ENCODE results near the gene RBP2.

The RBP2 gene

DNA sequence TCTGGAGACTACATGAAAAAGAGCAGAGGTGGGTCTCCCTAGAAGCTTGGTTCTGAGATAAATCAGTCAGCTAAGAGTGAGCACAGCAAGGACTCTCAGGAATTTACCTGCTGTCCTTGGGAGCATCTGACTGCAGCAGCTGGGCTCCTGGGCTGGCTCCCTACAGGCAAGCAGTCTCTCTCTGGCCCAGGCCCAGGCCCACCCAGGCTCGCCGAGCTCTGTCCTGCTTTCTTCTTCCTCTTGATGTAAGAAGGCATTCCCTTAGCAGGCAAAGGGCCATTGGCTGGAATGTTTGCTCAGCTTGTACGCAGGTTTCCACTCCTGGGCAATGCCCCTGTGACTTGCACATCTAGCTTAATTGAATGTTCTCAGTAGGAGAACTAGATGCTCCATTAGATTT, 4.3 kb upstream of the RBP2 start:
- no peak for DNase-seq

DNA sequence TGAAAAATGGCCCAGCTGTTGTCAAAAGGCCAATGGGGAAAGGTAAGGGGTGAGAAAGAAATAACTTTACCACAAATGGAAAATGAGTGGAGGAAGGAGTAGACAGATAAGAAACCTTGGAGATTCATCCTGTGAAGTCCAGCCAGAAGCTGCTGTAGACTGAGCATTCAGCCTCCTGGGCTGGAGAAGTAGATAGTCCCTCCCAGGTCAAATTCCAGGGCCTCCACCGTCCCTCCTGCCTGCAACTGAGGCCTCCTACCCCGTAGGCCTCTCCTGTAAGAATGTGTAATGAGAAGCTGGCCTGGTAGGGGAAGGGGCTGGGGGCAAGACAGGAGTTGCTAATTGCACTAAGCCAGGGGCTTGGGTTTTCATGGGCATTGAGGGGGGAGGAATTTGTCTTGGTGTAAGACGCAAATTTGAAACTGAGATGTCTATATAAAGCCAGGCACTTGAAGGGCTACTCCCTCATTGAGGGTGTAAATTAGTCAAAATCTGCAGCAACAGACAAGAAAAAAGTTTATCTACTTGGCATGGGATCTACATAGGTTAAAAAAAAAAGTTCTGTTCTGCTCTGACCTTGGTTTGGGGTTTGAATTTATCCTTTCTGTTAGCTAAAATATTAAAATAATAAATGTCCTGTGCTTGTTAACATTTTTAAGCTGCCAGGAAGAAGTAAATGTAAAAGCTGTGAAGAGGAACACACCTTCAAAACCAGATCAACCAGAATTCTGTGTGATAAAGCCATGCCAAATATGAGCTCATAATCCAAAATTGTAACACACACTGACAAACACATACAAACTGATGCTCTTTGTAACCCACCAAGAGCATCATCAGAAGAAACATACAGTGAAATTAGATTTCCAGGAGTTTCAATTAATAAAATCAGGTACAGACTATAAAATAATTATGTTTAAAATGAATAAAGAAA, 1.7 kb upstream of the RBP2 start:
- DNase-seq, result no peak

DNA sequence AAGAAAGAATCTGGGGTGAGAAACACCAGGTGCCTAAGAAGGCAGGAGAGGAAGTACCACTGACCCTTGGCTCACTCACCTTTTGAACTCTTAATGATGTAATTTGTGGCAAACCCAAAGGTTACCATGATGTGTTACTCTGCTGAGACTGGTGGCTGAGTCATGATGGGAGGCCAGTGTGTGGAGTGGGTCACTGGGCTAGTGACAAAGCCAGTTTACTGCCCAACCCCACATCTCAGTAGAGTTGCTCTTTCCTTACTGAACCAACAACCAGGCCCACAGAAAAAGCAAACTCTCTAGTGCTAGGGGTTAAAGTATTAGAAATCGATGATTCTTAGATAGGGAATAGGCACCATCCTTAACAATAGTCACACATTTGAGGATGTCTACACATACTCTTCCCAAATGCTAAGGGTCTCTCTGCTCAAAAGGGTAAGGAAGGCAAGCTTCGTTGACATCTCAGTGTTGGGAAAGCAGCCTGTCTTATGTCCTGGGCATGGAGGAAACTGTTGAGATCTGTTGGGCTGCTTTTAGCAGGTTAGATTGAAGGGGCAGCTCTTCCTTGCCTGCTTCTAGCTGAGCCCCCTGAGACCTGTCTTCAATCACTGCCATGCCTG, 3.1 kb downstream of the RBP2 start:
- DNase-seq, result no peak

DNA sequence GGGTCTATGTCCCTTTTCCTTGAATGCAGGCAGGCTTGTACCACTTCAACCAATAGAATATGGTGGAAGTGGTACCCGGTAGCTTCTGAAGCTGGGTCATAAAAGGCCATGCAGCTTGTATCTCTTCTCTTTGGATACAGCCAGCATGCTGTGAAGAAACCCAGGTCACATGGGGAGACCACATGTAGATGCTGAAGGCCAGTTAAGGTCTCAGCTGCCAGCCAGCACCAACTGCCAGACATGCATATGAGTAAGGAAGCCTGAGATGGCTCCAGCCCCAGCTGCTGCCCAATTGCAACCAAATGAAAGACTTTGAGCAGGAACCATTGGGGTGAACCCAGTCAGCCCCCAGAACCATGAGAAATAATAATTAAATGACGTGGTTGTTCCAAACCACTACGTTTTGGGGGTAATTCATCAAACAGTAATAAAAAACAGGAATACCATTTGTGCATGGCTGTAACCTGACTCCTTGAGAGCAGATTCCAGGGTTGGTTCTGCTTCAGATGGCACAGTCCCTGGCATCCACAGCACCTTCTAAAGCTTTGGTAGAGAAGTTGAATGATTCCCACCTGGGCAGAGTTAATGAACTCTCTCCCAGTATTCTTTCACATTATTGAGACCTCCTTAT, 3.8 kb downstream of the RBP2 start:
- DNase-seq, result no peak

DNA sequence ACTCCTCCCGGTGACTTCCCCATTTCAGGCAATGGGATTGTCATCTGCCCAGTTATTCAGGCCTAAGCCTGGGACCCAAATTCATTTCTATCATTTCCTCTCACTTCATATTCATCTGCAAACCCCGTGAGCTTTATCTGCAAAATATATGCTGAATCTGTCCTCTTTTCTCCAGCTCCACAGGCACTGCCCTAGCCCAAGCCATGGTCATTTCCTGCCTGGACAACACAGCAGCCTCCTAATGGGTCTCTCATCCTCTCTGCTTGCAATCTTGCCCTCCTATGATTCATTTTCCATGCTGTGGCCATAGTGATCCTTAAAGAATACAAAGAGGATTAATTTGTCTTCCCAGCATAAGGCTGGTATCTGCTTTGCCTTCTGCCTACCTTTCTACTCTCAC, 6.1 kb downstream of the RBP2 start:
- no peak for DNase-seq

DNA sequence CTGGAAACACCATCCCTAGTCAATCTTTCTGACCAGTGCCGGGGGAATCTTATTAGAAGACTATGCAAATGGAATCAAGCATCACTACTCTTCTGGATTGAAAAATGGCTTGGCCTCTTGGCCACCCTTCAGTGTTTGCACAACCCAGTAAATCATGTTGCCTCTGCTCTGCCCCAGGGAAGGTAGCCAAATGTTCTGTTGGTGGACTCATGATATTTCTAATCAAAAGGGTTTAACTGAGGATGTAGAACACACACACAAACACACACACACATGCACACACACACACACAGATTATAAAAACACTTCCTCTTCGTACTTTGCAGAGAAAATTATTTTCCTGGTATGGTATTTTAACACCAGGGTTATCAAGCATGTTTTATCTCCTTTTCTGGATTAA, 7.9 kb downstream of the RBP2 start:
- peak; percentile 67 for DNase-seq

DNA sequence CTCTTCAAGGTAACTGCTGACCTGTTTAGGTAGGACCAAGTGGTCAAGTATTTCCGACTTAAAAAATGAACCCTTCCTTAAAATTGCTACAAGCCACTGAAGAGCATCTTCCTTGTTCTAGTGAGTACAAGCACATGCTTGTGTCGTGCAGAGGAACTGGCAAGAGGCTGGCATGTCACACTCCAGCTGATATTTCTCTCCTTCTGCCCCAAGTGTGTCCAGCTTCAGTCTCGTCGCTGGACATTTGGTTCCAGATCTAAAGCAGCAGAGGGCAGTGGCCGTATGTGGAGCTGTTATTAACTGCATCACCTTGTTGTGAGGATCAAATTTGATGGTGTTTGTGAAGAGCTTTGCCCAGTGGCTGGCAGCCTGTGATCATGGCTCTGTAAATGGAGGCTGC, 10.0 kb downstream of the RBP2 start:
- no peak for DNase-seq

DNA sequence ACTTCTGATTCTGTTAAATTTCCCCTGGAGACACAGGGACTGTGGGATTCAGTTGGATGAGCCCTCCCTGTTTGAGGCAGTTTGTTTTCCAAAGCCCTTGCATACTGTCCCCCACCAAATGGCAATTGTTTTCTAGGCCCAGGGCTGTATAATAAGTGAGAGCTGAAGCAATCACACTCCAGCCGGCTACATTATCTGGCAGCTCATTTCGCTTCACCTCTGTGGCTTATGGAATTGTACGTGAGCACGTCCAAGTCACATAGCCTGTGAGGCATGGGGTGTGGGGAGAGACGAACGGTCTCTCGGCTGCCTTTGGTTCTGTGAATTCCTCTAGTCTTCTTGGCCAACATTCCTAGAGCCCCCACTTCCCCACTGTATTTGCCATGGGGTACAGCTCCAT, 10.7 kb downstream of the RBP2 start:
- DNase-seq, result no peak

DNA sequence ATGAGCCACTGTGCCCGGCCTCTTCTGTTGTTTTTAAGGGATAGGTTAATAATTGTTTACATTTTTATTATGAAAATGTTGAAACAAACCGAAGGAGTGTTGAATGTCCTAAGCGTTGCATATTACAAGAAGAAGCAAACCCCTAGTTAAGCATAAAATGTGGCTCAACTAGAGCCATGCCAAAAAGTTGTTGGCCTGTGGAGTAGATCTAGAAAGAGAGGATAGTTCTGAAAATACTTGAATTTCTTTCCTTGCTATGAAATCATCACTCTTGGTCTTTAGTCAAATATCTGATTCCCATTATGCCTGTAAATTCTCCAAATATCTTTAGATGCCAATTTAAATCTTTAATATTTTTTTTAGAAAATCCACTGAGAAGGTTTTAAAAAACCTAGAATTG, 12.8 kb downstream of the RBP2 start:
- DNase-seq, result no peak

DNA sequence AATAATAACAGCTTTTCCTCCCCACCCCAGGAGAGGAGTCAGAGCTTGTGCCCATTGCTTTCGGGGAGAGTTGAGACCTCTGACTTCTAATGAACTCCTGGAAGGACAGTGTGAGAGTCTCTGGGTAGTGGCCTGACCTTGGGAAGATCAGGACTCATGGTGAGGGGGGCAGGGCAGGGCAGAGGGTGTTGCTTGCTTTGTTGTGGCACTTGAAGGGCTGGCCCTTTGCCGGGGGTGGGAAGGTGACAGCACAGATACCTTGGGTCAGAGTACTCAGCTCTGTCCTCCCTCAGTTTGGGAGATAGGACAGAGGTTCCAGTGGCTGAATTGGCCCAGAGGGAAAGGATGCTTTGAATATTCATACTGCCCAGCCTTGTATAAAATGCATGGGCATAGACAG, 15.8 kb downstream of the RBP2 start:
- DNase-seq, result no peak

DNA sequence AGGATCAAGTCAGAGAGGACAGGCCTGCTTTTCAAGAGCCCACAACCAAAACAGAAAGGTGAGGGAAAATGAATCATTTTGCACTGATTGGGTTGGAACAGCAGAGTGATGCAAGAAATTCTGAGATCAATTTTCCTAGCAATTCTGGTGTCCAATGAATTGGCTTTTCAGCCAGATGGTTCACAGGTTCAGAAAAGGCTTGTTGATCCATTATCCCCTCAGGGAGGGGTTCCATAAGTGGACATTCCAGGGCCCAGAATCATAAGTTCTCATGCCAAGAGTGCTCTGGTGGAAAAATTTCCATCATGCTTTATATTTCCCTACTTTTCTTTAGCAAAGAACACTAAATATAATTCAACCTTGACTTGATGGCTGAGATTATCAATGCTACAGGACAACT, 16.2 kb downstream of the RBP2 start:
- no peak for DNase-seq

DNA sequence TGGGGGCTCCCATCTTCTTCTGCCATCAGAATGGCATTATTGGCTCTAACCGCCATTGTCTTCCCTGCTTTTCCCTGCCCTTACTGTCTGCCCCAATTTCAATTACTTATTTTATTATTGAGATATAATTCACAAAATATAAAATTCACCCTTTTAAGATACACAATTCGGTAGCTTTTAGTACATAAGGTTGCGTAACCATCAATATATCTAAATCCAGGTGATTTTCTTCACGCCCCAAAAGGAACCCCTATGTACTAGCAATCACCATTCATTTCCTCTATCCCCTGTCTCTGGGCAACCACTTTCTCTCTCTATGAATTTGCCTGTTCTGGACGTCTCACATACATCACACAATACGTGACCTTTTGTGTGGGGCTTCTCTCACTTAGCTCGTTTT, 18.0 kb downstream of the RBP2 start:
- no peak for DNase-seq

DNA sequence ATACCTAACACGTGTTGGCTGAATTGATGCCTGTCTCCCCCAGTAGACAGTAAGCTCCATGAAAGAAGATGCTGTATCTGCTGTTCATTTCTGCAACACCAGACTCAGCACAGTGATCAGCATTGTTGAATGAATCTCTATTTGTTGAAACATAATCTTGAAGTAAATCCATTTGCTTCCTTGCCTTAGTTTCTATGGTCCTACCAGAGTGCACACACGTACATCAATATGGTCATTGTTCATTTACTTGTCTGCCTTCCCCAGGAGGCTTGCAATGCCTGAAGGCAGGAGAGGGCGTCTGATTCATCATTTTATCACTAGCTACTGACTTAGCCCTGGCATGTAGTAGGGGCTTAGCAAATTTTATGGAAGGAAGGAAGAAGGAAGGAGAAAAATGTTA, 19.2 kb downstream of the RBP2 start:
- no peak for DNase-seq

DNA sequence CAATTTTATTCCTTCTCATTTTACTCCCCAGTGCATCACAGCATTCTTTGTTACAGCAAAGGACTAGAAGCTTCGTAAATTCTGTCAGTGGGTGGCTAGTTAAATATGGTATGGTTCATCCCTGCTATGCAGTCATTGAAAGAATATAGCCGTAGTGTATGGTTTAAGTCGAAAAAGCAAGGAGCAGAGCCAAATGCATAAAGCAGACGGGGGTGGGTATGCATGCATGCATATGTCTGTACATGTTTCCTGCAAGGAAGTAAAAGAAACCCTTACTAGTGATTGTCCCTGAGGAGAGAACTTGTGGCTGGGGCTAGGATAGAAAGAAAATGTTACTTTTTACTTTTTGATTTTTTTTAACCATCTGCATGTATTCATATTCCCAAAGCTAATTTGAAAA, 19.9 kb downstream of the RBP2 start:
- no peak for DNase-seq

DNA sequence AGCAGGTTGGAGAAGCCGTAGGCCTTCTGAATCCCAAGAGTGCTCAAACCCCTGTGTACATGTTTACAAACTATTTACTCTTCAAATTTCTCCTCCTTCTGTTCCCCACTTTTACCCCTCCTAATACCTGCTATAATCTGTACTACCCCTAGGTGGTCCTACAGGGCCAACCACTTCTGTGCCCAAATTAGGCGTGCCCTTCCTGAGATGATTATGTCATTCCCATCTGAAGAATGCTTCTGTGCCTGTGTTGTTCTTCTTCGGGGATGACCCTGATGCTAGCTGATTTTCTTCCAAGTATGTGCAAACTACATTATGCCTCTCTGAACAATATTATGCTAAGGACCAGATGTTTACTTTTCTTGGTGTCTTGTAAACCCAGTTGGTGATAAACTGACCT, 20.5 kb downstream of the RBP2 start:
- no peak for DNase-seq

DNA sequence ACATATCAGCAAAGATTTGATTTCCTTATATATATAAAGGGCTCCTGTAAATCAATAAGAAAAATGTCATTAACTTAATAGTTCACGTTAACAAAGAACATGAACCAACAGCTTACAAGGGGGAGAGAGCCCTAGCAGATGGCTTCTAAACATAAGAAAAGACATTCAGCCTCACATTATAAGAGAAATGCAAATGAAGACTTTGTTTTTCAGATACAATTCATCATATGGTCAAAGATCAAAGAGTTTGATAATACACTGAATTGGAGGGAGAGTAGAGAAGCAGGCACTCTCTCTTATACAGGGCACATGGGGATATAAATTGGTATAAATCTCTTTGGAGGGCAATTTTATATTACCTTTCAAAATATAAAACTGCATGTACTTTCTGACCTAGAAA, 21.1 kb downstream of the RBP2 start:
- DNase-seq, result no peak

DNA sequence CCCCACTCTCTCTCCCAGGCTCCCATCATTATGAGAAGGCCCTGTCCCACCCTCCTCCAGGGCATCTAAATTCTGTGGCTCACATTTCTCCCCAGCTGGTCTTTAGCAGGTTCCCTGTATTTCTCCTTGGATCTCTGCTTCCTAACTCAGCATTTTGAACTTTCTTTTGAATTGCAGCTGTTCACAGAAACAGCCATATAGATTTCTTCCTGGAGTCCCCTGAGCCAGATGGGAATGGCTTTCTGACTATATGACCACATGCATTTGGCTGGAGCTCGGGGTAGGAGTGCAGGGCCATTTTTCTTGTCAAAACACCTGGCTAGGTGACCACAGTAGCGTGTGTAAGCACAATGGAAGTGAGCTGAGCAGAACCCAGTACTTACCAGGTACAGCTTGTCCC, 22.0 kb downstream of the RBP2 start:
- no peak for DNase-seq

DNA sequence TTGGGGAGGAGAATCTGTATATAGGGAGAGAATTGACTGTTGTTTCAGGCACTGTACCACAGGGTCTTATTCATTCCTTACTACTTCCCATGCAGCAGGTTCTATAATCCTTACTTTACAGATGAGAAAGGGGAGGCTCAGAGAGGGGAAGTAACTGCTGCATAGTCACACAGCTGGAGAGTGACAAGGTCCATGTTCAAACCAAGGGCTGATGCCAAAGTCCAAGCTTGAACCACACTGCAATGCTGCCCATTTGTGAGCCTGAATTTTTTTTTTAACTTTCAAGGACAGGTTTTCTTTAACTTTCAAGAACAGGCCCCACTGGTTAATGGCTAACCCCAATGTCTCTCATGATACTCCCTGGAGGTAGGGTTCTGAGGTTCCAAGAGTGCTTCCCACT, 26.2 kb downstream of the RBP2 start:
- DNase-seq, result no peak

DNA sequence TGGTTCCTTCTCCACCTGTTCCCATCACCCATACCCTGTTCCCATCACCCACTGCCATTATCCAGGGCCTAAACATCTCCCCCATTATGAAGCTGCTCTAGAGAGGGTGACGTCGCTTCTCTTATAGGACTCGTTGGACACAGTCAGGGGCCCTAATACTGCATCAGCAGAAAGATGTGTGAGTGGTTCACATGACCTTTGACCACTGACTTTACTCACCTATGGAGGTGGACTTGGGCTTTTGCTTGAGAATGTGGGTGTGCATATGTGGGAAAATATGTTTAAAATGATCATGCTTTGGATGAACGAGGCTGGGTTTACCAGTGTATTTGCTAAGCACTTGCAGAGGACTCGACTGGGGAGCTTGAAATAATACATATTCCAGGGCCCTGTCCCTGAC, 26.8 kb downstream of the RBP2 start:
- DNase-seq, result no peak

DNA sequence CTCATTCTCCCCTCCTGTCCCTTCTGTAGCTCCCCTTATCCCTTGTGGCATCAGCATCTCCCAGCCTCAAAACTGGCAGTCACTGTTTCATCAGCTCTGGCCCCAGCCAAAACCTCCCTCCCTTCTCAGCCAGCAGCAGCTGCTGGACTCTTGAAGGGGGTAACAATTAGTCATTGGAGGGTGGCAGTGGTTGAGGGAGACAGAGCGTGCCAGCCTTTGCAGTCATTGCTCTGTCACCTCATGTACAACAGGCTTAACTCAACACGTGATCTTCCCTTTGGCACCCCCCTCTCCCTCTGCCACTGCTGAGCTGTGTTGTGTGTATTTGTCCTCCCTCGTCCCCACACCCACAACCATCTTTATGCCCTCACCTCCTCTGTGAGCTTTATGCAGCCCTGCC, 28.2 kb downstream of the RBP2 start:
- DNase-seq, result no peak

DNA sequence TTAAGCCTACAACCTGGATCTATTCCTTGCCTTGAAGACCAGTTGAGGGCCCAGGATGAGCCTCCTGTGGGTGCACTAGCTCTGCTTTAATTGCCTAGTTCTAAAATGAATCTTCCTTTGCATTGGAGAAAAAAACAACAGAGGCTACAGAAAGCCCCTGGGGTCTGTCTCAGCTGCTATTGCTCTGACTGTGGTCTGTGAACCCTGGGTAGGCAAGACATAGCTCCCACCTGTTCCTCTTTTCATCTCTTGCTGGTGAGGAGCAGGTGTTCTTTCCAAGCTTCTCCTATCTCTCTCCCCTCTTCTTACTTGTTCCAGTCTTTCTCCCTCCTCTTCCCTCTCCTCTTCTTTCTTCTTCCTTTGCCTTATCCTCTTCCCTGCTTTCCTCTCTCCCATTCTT, 28.8 kb downstream of the RBP2 start:
- no peak for DNase-seq

DNA sequence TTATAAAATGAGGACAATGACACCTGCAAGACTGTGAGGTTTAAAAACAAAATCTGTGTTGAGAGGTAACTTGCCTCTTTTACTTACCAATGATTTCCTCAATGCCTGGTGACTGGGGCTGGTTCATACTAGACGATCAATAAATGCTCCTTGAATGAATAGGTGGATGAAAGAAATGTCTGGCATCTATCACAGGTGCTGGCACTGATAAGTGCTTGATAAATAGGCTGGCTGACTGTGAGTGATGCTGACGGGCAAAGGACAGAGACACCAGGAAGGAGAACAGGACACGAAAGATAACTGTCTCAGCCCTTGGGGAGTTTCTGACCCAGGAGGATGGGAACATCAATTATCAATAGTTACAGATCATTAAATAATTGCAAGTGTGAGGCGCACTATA, 31.9 kb downstream of the RBP2 start:
- DNase-seq, result no peak

DNA sequence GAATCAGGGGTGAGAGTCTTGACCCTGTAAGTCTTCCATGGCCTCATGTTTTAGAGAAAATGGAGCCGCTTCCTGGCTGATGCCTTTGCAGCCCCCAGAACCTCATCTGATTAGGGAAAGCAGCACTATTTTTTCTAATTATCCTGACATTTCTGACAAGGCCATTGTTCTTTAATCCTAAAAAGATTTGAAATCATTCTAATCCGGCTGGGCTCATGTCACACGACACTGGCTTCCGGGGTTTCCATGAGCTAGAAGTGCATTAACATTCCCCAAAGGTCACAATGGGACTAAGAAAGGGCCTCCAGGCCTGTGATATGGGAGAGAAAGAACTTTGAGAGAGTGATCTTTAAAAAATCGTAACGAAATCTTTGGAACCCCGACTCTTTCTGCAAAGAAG, 33.1 kb downstream of the RBP2 start:
- no peak for DNase-seq

DNA sequence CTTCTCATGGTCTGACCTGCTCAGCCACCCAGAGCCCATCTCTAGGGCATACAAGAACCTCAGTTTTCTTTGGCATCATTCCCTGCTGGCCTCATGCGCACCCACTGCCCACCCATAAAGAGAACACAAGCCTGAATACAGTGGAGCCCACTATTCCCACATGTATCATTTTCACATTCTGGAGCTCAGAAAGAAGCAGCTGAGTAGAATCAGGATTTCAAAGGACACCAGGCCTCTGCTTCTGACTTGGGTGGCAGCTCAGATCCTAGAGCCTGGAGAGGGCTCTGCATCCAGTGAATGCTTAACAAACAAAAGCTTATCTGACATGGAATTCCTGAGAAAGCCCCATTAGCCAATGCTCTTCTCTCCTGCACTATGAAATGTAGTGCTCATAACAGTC, 34.7 kb downstream of the RBP2 start:
- no peak for DNase-seq
